ENCODE measurements around the gene STK38. TPM values are rescaled to one million over a fixed set of nuclear protein-coding genes. Genes with fewer than 3 reads are reported as not detected.

Gene STK38
- total and polyA plus RNA-seq, 2 of the 13 experiments (the other 11 are each of a cell fraction or from before 2014, with no cell fraction given) = 10.3 to 20.7 TPM

DNA sequence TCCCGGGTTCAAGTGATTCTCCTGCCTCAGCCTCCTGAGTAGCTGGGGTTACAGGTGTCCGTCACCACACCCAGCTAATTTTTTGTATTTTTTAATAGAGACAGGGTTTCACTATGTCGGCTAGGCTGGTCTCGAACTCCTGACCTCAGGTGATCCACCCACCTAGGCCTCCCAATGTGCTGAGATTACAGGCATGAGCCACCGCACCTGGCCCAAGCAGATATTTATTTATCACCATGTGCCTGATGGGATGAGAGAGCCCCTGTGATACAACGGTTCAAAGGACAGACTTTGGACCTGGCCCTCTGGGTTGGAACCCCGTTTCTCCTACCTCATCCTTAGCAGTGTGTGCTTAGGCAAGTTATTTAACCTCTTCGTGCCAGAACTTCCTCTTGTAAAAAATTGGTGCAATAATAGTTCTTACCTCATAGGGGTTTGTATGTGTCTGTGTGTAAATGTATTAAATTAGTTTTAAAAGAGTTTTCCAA, 19.2 kb upstream of the STK38 start (continued):
- TF ChIP-seq DPF2 (CRISPR knock-in tag; IDR thresholded peaks at IDR 0.05; ENCODE audit: borderline replicate concordance, low read depth) (peak; percentile 83), ATM (IDR thresholded peaks at IDR 0.05; ENCODE audit: borderline replicate concordance) (no peak), MTA1 (CRISPR knock-in tag; IDR thresholded peaks at IDR 0.05; ENCODE audit: borderline replicate concordance) (0 out of 2 replicates have a peak, but pooled peaks have one; percentile 35)
- TF ChIP-seq, protein P1, sequence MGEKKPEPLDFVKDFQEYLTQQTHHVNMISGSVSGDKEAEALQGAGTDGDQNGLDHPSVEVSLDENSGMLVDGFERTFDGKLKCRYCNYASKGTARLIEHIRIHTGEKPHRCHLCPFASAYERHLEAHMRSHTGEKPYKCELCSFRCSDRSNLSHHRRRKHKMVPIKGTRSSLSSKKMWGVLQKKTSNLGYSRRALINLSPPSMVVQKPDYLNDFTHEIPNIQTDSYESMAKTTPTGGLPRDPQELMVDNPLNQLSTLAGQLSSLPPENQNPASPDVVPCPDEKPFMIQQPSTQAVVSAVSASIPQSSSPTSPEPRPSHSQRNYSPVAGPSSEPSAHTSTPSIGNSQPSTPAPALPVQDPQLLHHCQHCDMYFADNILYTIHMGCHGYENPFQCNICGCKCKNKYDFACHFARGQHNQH (CRISPR knock-in tag; IDR thresholded peaks at IDR 0.05) = peak; percentile 80
- TF ChIP-seq, protein P2, sequence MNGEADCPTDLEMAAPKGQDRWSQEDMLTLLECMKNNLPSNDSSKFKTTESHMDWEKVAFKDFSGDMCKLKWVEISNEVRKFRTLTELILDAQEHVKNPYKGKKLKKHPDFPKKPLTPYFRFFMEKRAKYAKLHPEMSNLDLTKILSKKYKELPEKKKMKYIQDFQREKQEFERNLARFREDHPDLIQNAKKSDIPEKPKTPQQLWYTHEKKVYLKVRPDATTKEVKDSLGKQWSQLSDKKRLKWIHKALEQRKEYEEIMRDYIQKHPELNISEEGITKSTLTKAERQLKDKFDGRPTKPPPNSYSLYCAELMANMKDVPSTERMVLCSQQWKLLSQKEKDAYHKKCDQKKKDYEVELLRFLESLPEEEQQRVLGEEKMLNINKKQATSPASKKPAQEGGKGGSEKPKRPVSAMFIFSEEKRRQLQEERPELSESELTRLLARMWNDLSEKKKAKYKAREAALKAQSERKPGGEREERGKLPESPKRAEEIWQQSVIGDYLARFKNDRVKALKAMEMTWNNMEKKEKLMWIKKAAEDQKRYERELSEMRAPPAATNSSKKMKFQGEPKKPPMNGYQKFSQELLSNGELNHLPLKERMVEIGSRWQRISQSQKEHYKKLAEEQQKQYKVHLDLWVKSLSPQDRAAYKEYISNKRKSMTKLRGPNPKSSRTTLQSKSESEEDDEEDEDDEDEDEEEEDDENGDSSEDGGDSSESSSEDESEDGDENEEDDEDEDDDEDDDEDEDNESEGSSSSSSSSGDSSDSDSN (CRISPR knock-in tag; IDR thresholded peaks at IDR 0.05) = peak; percentile 38; the same call in 1 of the 2 replicates
- TF ChIP-seq, protein P3, sequence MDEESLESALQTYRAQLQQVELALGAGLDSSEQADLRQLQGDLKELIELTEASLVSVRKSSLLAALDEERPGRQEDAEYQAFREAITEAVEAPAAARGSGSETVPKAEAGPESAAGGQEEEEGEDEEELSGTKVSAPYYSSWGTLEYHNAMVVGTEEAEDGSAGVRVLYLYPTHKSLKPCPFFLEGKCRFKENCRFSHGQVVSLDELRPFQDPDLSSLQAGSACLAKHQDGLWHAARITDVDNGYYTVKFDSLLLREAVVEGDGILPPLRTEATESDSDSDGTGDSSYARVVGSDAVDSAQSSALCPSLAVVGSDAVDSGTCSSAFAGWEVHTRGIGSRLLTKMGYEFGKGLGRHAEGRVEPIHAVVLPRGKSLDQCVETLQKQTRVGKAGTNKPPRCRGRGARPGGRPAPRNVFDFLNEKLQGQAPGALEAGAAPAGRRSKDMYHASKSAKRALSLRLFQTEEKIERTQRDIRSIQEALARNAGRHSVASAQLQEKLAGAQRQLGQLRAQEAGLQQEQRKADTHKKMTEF (CRISPR knock-in tag; IDR thresholded peaks at IDR 0.05) = peak; percentile 83

DNA sequence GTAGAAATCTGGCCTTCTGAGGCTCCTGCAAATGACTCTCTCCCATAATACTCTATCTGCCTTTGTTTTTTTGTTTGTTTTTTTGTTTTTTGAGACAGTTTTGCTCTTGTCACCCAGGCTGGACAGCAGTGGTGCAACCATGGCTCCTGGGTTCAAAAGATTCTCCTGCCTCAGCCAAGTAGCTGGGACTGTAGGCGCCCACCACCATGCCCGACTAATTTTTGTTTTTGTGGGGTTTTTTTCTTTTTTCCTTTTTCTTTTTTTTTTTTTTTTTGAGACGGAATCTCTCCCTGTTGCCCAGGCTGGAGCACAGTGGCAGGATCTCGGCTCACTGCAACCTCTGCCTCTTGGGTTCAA, 16.6 kb upstream of the STK38 start:
- Histone ChIP-seq H3K4me1 (ENCODE audit: insufficient read depth, low read length) (peaks cover 65% of the 10 kb centered on the region), H3K36me3 (replicated peaks in 1 of 2; ENCODE audit: control insufficient read depth in 1 of 2, insufficient read depth in 2 of 2, low read length in 2 of 2) (no peaks in the 10 kb centered on the region), H3K4me2 (ENCODE audit: low read depth, low read length) (no peak overlapping the region), H4K20me1 (ENCODE audit: insufficient read depth, low read length) (no peaks in the 10 kb centered on the region), H3K9me3 (ENCODE audit: low read length) (no peaks in the 10 kb centered on the region), H2AFZ (ENCODE audit: low read length) (no peak overlapping the region), H3K4me3 (replicated peaks in 1 of 3; ENCODE audit: insufficient read depth in 1 of 3, low read depth in 2 of 3, low read length in 3 of 3) (no peak overlapping the region), H3K9ac (ENCODE audit: insufficient read depth, low read depth, low read length) (no peak overlapping the region), H3K27ac (ENCODE audit: extremely low read length, insufficient read depth, low read length) (no peak overlapping the region), H3K27me3 (ENCODE audit: control insufficient read depth in 1 of 2, insufficient read depth in 2 of 2, low read length in 2 of 2) (no peaks in the 10 kb centered on the region; a peak in 1 of 5 replicates), H3K79me2 (ENCODE audit: insufficient read depth, low read length) (no peaks in the 10 kb centered on the region)
- BruUV-seq (replicated peaks) = no TSS peak
- DNase-seq (ENCODE audit: low spot score) = no peak
- no peak for ATAC-seq
- ChIA-PET CTCF (ENCODE audit: low intra/inter-chr PET ratio, low total read pairs) (no interaction called here), POLR2A (interaction anchor here (1.1 kb wide), 1 partner anchor 11 kb away, joined by 4 read pairs; no protein-coding TSS in a partner anchor)
- no peak for FAIRE-seq
- intact Hi-C loops (cut with micrococcal nuclease; ENCODE audit: unreplicated experiment) (no loop called here), in situ Hi-C loops (cut with HindIII; ENCODE audit: extremely low pct_ligation_motif_present, low pct_unique_long_range_greater_than_20kb) (no loop called here)
- 43% methylated on average over 4 of the region's 4 CpGs for WGBS (ENCODE audit: low lambda C conversion rate)
- no peak for TF ChIP-seq ZNF841 (CRISPR knock-in tag; IDR thresholded peaks at IDR 0.05; ENCODE audit: borderline replicate concordance)
- no peak for TF ChIP-seq FOXC1 (CRISPR knock-in tag; IDR thresholded peaks at IDR 0.05; ENCODE audit: borderline replicate concordance)
- TF ChIP-seq, protein P4, sequence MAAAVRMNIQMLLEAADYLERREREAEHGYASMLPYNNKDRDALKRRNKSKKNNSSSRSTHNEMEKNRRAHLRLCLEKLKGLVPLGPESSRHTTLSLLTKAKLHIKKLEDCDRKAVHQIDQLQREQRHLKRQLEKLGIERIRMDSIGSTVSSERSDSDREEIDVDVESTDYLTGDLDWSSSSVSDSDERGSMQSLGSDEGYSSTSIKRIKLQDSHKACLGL (CRISPR knock-in tag; IDR thresholded peaks at IDR 0.05) = no peak
- TF ChIP-seq NCOA2 (CRISPR knock-in tag; IDR thresholded peaks at IDR 0.05) = no peak
- no peak for TF ChIP-seq GZF1 (CRISPR knock-in tag; IDR thresholded peaks at IDR 0.05)
- no peak for TF ChIP-seq ZNF274 (CRISPR knock-in tag; IDR thresholded peaks at IDR 0.05)
- TF ChIP-seq ZNF552 (CRISPR knock-in tag; IDR thresholded peaks at IDR 0.05; ENCODE audit: borderline replicate concordance) = no peak
- TF ChIP-seq, protein P5, sequence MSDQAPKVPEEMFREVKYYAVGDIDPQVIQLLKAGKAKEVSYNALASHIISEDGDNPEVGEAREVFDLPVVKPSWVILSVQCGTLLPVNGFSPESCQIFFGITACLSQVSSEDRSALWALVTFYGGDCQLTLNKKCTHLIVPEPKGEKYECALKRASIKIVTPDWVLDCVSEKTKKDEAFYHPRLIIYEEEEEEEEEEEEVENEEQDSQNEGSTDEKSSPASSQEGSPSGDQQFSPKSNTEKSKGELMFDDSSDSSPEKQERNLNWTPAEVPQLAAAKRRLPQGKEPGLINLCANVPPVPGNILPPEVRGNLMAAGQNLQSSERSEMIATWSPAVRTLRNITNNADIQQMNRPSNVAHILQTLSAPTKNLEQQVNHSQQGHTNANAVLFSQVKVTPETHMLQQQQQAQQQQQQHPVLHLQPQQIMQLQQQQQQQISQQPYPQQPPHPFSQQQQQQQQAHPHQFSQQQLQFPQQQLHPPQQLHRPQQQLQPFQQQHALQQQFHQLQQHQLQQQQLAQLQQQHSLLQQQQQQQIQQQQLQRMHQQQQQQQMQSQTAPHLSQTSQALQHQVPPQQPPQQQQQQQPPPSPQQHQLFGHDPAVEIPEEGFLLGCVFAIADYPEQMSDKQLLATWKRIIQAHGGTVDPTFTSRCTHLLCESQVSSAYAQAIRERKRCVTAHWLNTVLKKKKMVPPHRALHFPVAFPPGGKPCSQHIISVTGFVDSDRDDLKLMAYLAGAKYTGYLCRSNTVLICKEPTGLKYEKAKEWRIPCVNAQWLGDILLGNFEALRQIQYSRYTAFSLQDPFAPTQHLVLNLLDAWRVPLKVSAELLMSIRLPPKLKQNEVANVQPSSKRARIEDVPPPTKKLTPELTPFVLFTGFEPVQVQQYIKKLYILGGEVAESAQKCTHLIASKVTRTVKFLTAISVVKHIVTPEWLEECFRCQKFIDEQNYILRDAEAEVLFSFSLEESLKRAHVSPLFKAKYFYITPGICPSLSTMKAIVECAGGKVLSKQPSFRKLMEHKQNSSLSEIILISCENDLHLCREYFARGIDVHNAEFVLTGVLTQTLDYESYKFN (CRISPR knock-in tag; conservative IDR thresholded peaks at IDR 0.05) = no peak
